Fibroblast of lung (primary cell): ENCODE measurements around the gene COL4A1. TPM values are rescaled to one million over a fixed set of nuclear protein-coding genes. Genes with fewer than 3 reads are reported as not detected.

Experiments used
- DNase-seq, 2 donors: peaks; one replicate each; pipeline versions ENCODE4 v3.0.0 to v3.0.0-alpha.2; 2010; ENCODE audit warnings: low read depth in 2 of 2
- H2AFZ ChIP-seq: 2 replicates; pipeline ENCODE4 v1.5.1; 2012; ENCODE audit warnings: low read length, control low read depth, inconsistent platforms
- H3K27ac ChIP-seq: 2 replicates; pipeline ENCODE4 v1.5.1; 2011; ENCODE audit warnings: low read length, control low read depth; ENCODE audit not compliant: insufficient read depth
- H3K27me3 ChIP-seq: 2 replicates; pipeline ENCODE4 v1.5.1; 2011; ENCODE audit warnings: mild to moderate bottlenecking, low read length; ENCODE audit not compliant: control insufficient read depth, insufficient read depth
- H3K36me3 ChIP-seq: 2 replicates; pipeline ENCODE4 v1.5.1; 2011; ENCODE audit warnings: low read length; ENCODE audit not compliant: control insufficient read depth, insufficient read depth
- H3K4me1 ChIP-seq: 2 replicates; pipeline ENCODE4 v1.5.1; 2011; ENCODE audit warnings: low read length; ENCODE audit not compliant: control insufficient read depth, insufficient read depth; ENCODE audit errors: extremely low read depth
- H3K4me2 ChIP-seq: 2 replicates; pipeline ENCODE4 v1.5.1; 2011; ENCODE audit warnings: low read length, control low read depth; ENCODE audit not compliant: insufficient read depth; ENCODE audit errors: extremely low read depth
- H3K4me3 ChIP-seq, 4 experiments: fragments of 200-600 bp in 1 of 4; sonication (generic) in 1 of 4; replicated peaks in 1 of 4; 2 replicates each; pipeline ENCODE4 v1.5.1; 2011 to 2016; ENCODE audit warnings: low read length in 4 of 4, low read depth in 3 of 4, mild to moderate bottlenecking in 3 of 4, control low read depth in 2 of 4, inconsistent platforms in 1 of 4, mixed read lengths in 1 of 4; ENCODE audit not compliant: insufficient read depth in 1 of 4; ENCODE audit errors: control extremely low read depth in 1 of 4
- H3K79me2 ChIP-seq: 2 replicates; pipeline ENCODE4 v1.5.1; 2012; ENCODE audit warnings: mild to moderate bottlenecking, low read length, inconsistent platforms; ENCODE audit not compliant: control insufficient read depth, insufficient read depth
- H3K9ac ChIP-seq: 2 replicates; pipeline ENCODE4 v1.5.1; 2011; ENCODE audit warnings: mild to moderate bottlenecking, low read length, control low read depth; ENCODE audit not compliant: insufficient read depth
- H3K9me3 ChIP-seq: 2 replicates; pipeline ENCODE4 v1.5.1; 2012; ENCODE audit warnings: low read depth, low read length; ENCODE audit not compliant: control insufficient read depth, insufficient read depth
- H4K20me1 ChIP-seq: 2 replicates; pipeline ENCODE4 v1.5.1; 2011; ENCODE audit warnings: low read length; ENCODE audit not compliant: control insufficient read depth, insufficient read depth; ENCODE audit errors: extremely low read depth
- EZH2 ChIP-seq: IDR thresholded peaks from 2 replicates; pipeline ENCODE4 v1.5.1; 2012; ENCODE audit warnings: low read length, control low read depth, mild to moderate bottlenecking; ENCODE audit errors: missing control alignments
- polyA minus RNA-seq: library from RNA; depleted of rRNA, polyadenylated mRNA; stranded (reverse); fragments of >200 nt; gene quantifications from 2 replicates; pipeline ENCODE4 v1.2.3, GENCODE V29; 2011; ENCODE audit warnings: low replicate concordance
- polyA plus RNA-seq, 2 donors: library from polyadenylated mRNA; depleted of rRNA in 1 of 2; stranded (reverse) in 1 of 2; unstranded in 1 of 2; fragments of >200 nt; gene quantifications; 2 replicates each; pipeline ENCODE4 v1.2.1, GENCODE V29; 2011 to 2012; ENCODE audit warnings: missing spikeins in 1 of 2
- total RNA-seq: library from RNA; depleted of rRNA; stranded (reverse); fragments of >200 nt; gene quantifications from 2 replicates; pipeline ENCODE4 v1.2.1, GENCODE V29; 2014
- TF ChIP-seq, protein P1 (sequence below), 2 donors: IDR thresholded peaks in 1 of 2; conservative IDR thresholded peaks in 1 of 2; 1 replicate in 1 of 2; 2 replicates in 1 of 2; pipeline ENCODE4 v1.5.1; 2011 to 2012; ENCODE audit warnings: low read length in 2 of 2, control low read depth in 1 of 2, inconsistent platforms in 1 of 2, low read depth in 1 of 2, mild to moderate bottlenecking in 1 of 2

COL4A1 gene
- total RNA-seq = 34.0 and 57.5 TPM in 2 replicates
- polyA plus RNA-seq = 18.4 and 607 TPM in 2 replicates
- 19.5 and 691 TPM in 2 replicates for polyA plus RNA-seq (2012)
- 30.9 and 567 TPM in 2 replicates for polyA minus RNA-seq

DNA sequence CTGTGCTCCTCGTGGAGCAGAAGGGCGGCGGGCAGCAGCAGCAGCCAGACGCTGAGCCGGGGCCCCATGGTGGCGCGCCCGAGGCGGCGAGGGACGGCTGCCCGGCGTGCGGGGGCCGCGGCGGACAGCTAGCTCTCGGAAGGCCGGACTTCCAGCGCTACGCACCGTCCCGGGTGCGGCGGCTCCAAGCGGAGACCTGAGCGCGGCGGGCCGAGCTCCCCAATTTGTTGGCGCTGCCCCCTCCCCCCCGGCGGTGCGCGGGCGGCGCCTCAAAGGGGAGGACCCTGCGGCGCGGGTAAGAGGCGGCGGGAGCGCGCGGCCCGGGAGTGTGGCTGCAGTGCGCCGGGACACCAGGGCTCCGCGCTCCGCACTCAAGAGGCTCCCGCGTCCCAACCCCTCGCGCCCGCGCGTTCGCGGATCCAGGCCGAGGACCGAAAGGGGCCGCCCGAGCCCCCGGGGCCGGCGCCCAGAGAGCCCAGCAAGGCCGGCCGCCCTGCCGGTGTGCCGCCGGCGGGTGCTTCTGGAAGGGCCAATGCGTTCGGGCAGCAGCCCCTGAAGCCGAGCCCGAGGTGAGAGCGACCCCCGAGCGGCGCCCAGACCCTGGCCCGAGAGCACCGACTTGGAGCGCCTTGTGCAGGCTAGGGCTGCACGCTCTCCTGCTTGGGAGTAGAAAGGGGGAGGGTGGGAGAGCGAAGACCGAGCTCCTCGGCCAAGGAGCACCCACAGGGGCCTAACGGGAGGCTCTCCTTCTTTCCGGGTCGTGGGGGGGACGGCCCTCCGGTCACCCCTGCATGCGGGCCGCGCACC, at the start of gene COL4A1, which contains the start of gene COL4A2:
Gene COL4A1 (minus strand): TSS at position 198 of the 807 bp plus-strand sequence. CDS start 130 bp downstream, at position 68.
Gene COL4A2 (plus strand): TSS at position 325 of the 807 bp plus-strand sequence. CDS start 620 bp downstream, outside the sequence.
- H3K4me1 ChIP-seq = peaks cover 21% of the 10 kb centered on the region
- TF ChIP-seq EZH2 = no peak
- TF ChIP-seq, protein P1, sequence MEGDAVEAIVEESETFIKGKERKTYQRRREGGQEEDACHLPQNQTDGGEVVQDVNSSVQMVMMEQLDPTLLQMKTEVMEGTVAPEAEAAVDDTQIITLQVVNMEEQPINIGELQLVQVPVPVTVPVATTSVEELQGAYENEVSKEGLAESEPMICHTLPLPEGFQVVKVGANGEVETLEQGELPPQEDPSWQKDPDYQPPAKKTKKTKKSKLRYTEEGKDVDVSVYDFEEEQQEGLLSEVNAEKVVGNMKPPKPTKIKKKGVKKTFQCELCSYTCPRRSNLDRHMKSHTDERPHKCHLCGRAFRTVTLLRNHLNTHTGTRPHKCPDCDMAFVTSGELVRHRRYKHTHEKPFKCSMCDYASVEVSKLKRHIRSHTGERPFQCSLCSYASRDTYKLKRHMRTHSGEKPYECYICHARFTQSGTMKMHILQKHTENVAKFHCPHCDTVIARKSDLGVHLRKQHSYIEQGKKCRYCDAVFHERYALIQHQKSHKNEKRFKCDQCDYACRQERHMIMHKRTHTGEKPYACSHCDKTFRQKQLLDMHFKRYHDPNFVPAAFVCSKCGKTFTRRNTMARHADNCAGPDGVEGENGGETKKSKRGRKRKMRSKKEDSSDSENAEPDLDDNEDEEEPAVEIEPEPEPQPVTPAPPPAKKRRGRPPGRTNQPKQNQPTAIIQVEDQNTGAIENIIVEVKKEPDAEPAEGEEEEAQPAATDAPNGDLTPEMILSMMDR (conservative IDR thresholded peaks at IDR 0.05 in 1 of 2, IDR thresholded peaks at IDR 0.05 in 1 of 2; ENCODE audit: low read depth in 1 of 2, low read length in 2 of 2) = no peak
- H3K4me3 ChIP-seq = peak within 1 kb of the TSS; percentile 50 to 69 (median 62)
- H3K36me3 ChIP-seq = peaks cover 4% of the 10 kb centered on the region
- peak within 1 kb of the TSS; percentile 95 for H3K9ac ChIP-seq
- peak within 1 kb of the TSS; percentile 97 for H3K4me2 ChIP-seq
- DNase-seq = peak; percentile 71 to 80
- H3K9me3 ChIP-seq = no peaks in the 10 kb centered on the region
- H4K20me1 ChIP-seq = no peaks in the 10 kb centered on the region
- H3K27me3 ChIP-seq = no peaks in the 10 kb centered on the region
- H2AFZ ChIP-seq = peak within 1 kb of the TSS; percentile 36
- H3K79me2 ChIP-seq = peaks cover 91% of the 10 kb centered on the region
- H3K27ac ChIP-seq = peak within 1 kb of the TSS; percentile 73

DNA sequence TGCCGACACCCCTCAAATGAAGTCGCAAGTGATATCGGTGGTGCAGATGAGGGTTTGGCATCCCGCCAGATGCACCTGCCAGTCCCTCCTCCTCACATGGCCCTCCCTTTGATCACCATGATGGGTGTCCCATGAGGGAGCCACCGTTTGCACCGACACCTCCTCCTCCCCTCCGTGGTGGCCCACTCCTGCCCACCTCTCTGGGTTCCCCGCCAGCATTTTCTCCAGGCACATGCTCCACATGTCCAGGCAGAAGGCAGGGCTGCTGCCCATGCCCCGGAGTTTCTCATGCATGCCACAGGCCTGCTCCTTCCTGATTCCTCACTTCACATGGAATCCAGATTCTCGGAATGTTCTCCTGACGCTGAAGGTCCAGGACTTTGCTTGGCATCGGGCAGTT, 49.4 kb upstream of the COL4A1 start:
- Histone ChIP-seq H2AFZ (no peak overlapping the region), H3K4me1 (peaks cover 11% of the 10 kb centered on the region), H3K4me3 (no peak overlapping the region), H4K20me1 (no peaks in the 10 kb centered on the region), H3K27me3 (no peaks in the 10 kb centered on the region), H3K36me3 (peaks cover 1% of the 10 kb centered on the region), H3K4me2 (no peak overlapping the region), H3K9ac (no peak overlapping the region), H3K79me2 (peaks cover 14% of the 10 kb centered on the region), H3K9me3 (no peaks in the 10 kb centered on the region), H3K27ac (no peak overlapping the region)
- TF ChIP-seq EZH2 = no peak
- TF ChIP-seq, protein P1 (conservative IDR thresholded peaks at IDR 0.05 in 1 of 2, IDR thresholded peaks at IDR 0.05 in 1 of 2; ENCODE audit: low read depth in 1 of 2, low read length in 2 of 2) = no peak
- no peak for DNase-seq

DNA sequence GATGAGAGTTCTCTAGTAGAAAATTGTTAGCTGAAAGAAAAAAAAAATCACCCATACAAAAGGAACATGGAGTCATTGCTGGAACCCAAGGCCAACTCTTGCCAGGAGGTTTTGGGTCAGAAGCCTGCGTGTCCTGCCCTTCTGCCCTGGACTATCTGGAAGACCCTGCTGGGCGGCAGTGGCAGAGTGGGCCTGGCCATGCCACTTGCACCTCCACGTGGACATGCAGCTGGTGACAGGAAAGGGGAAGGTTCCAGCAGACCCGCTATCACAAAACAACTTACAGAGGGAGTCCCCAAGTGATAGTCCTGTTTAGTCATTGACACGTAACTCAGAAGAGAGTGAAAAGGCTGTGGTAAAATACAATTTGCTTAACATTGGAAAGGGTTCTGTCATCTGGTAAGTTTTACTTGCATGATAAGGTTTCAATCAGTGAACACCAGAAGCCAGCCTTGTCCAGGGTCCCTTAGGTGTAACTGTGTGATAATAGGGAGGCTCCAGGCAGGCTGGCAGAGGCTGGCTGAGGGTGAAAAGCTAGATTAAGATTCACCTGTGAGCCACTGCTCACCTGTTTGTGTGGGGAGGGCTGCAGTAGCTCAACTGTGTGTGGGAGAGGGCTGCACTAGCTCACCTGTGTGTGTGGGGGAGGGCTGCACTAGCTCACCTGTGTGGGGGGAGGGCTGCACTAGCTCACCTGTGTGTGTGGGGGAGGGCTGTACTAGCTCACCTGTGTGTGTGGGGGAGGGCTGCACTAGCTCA, 47.9 kb upstream of the COL4A1 start:
- TF ChIP-seq EZH2 = no peak
- TF ChIP-seq, protein P1 (conservative IDR thresholded peaks at IDR 0.05 in 1 of 2, IDR thresholded peaks at IDR 0.05 in 1 of 2; ENCODE audit: low read depth in 1 of 2, low read length in 2 of 2) = no peak
- Histone ChIP-seq H3K4me2 (no peak overlapping the region), H3K27me3 (no peaks in the 10 kb centered on the region), H3K9me3 (no peaks in the 10 kb centered on the region), H3K79me2 (peaks cover 22% of the 10 kb centered on the region), H4K20me1 (no peaks in the 10 kb centered on the region), H2AFZ (no peak overlapping the region), H3K27ac (no peak overlapping the region), H3K4me1 (peaks cover 6% of the 10 kb centered on the region), H3K9ac (no peak overlapping the region), H3K36me3 (peaks cover 1% of the 10 kb centered on the region), H3K4me3 (no peak overlapping the region)
- no peak for DNase-seq
